H9 (cell line): Measurements from ENCODE around the gene UBXN11. TPM values are rescaled to one million over a fixed set of nuclear protein-coding genes. Genes with fewer than 3 reads are reported as not detected.

Experiments
- DNase-seq: peaks from one replicate; pipeline ENCODE4 v3.0.0-alpha.2; 2017
- H2AFZ ChIP-seq: one replicate; pipeline ENCODE4 v1.6.1; 2013; ENCODE audit warnings: mild to moderate bottlenecking, low read length, control low read depth, moderate library complexity
- H2AK5ac ChIP-seq: 2 replicates; pipeline ENCODE4 v1.6.1; 2013; ENCODE audit warnings: low read length, control low read depth, mixed read lengths; ENCODE audit not compliant: insufficient read length
- H2BK120ac ChIP-seq: one replicate; pipeline ENCODE4 v1.6.1; 2013; ENCODE audit warnings: low read depth, mild to moderate bottlenecking, low read length, control low read depth, inconsistent platforms; ENCODE audit not compliant: poor library complexity, severe bottlenecking
- H2BK12ac ChIP-seq: 2 replicates; pipeline ENCODE4 v1.6.1; 2013; ENCODE audit warnings: low read length, control low read depth, mixed read lengths, low read depth; ENCODE audit not compliant: insufficient read length
- H2BK15ac ChIP-seq: 2 replicates; pipeline ENCODE4 v1.6.1; 2013; ENCODE audit warnings: low read depth, low read length, control low read depth
- H2BK20ac ChIP-seq: one replicate; pipeline ENCODE4 v1.6.1; 2013; ENCODE audit warnings: low read depth, mild to moderate bottlenecking, low read length, control low read depth, inconsistent platforms; ENCODE audit not compliant: poor library complexity, severe bottlenecking
- H2BK5ac ChIP-seq: 2 replicates; pipeline ENCODE4 v1.6.1; 2013; ENCODE audit warnings: low read length, control low read depth, mixed read lengths; ENCODE audit not compliant: insufficient read length
- H3K14ac ChIP-seq: 2 replicates; pipeline ENCODE4 v1.6.1; 2013; ENCODE audit warnings: low read length, control low read depth; ENCODE audit not compliant: insufficient read depth
- H3K18ac ChIP-seq: 2 replicates; pipeline ENCODE4 v1.6.1; 2013; ENCODE audit warnings: low read depth, mild to moderate bottlenecking, mixed read lengths, low read length, control low read depth; ENCODE audit not compliant: insufficient read length
- H3K23ac ChIP-seq: 2 replicates; pipeline ENCODE4 v1.6.1; 2013; ENCODE audit warnings: low read length, control low read depth, mixed read lengths, low read depth; ENCODE audit not compliant: insufficient read length
- H3K23me2 ChIP-seq: 2 replicates; pipeline ENCODE4 v1.6.1; 2013; ENCODE audit warnings: low read depth, mild to moderate bottlenecking, mixed read lengths, low read length, control low read depth; ENCODE audit not compliant: insufficient read length, poor library complexity, severe bottlenecking
- H3K27ac ChIP-seq: 2 replicates; pipeline ENCODE4 v1.5.1; 2013; ENCODE audit warnings: low read length, control low read depth, mixed read lengths, low read depth; ENCODE audit not compliant: insufficient read length
- H3K27me3 ChIP-seq: 2 replicates; pipeline ENCODE4 v1.6.1; 2013; ENCODE audit warnings: low read length, control low read depth, inconsistent platforms; ENCODE audit not compliant: insufficient read depth
- H3K4ac ChIP-seq: 2 replicates; pipeline ENCODE4 v1.6.1; 2013; ENCODE audit warnings: low read depth, mild to moderate bottlenecking, control low read depth, inconsistent platforms, low read length, moderate library complexity
- H3K4me1 ChIP-seq: 2 replicates; pipeline ENCODE4 v1.6.1; 2013; ENCODE audit warnings: low read length, control low read depth, inconsistent platforms; ENCODE audit not compliant: insufficient read depth
- H3K4me2 ChIP-seq: 2 replicates; pipeline ENCODE4 v1.6.1; 2013; ENCODE audit warnings: low read length, control low read depth, mixed read lengths; ENCODE audit not compliant: insufficient read length, insufficient read depth
- H3K56ac ChIP-seq: 2 replicates; pipeline ENCODE4 v1.6.1; 2013; ENCODE audit warnings: low read depth, mild to moderate bottlenecking, mixed read lengths, low read length, control low read depth; ENCODE audit not compliant: insufficient read length
- H3K79me1 ChIP-seq: 2 replicates; pipeline ENCODE4 v1.6.1; 2013; ENCODE audit warnings: low read depth, mild to moderate bottlenecking, moderate library complexity, low read length, control low read depth, inconsistent platforms; ENCODE audit not compliant: insufficient read depth, poor library complexity, severe bottlenecking
- H3K79me2 ChIP-seq: 2 replicates; pipeline ENCODE4 v1.6.1; 2013; ENCODE audit warnings: low read length, control low read depth, inconsistent platforms; ENCODE audit not compliant: insufficient read depth
- H3K9ac ChIP-seq: 2 replicates; pipeline ENCODE4 v1.6.1; 2013; ENCODE audit warnings: low read length, control low read depth, mixed read lengths; ENCODE audit not compliant: insufficient read length; ENCODE audit errors: extremely low read depth
- H3K9me3 ChIP-seq: one replicate; pipeline ENCODE4 v1.6.1; 2013; ENCODE audit warnings: low read depth, low read length, inconsistent platforms; ENCODE audit not compliant: control insufficient read depth
- H3T11ph ChIP-seq: one replicate; pipeline ENCODE4 v1.6.1; 2013; ENCODE audit warnings: mild to moderate bottlenecking, low read length, control low read depth, inconsistent platforms
- H4K20me1 ChIP-seq: one replicate; pipeline ENCODE4 v1.6.1; 2013; ENCODE audit not compliant: control insufficient read depth, insufficient read length, insufficient read depth
- H4K5ac ChIP-seq: 2 replicates; pipeline ENCODE4 v1.6.1; 2013; ENCODE audit warnings: low read depth, mild to moderate bottlenecking, mixed read lengths, low read length, control low read depth; ENCODE audit not compliant: insufficient read length
- H4K8ac ChIP-seq: replicated peaks from 2 replicates; pipeline ENCODE4 v1.6.1; 2013; ENCODE audit warnings: low read length, control low read depth, mixed read lengths, low read depth; ENCODE audit not compliant: insufficient read length
- H4K91ac ChIP-seq: 2 replicates; pipeline ENCODE4 v1.6.1; 2013; ENCODE audit warnings: low read depth, mild to moderate bottlenecking, moderate library complexity, mixed read lengths, low read length, control low read depth; ENCODE audit not compliant: insufficient read length
- H3K27ac Mint-ChIP-seq, 3 experiments: 2 replicates in 2 of 3; 3 replicates in 1 of 3; pipeline ENCODE4 v1.8.0; 2020 to 2021; ENCODE audit warnings: mixed read lengths in 3 of 3, mild to moderate bottlenecking in 1 of 3, moderate library complexity in 1 of 3
- H3K27me3 Mint-ChIP-seq: 2 replicates; pipeline ENCODE4 v1.8.0; 2021; ENCODE audit warnings: low read depth, mild to moderate bottlenecking, moderate library complexity, mixed read lengths
- H3K36me3 Mint-ChIP-seq, 3 experiments: 2 replicates in 2 of 3; 3 replicates in 1 of 3; pipeline ENCODE4 v1.8.0; 2020 to 2021; ENCODE audit warnings: low read depth in 3 of 3, mixed read lengths in 3 of 3; ENCODE audit not compliant: insufficient read depth in 1 of 3
- H3K4me1 Mint-ChIP-seq, 2 experiments: 2 replicates each; pipeline ENCODE4 v1.8.0; 2020; ENCODE audit warnings: mixed read lengths in 2 of 2
- H3K4me3 Mint-ChIP-seq, 2 experiments: 2 replicates in 1 of 2; 3 replicates in 1 of 2; pipeline ENCODE4 v1.8.0; 2020 to 2021; ENCODE audit warnings: mild to moderate bottlenecking in 2 of 2, mixed read lengths in 2 of 2, moderate library complexity in 1 of 2
- H3K9me3 Mint-ChIP-seq, 2 experiments: 2 replicates in 1 of 2; 3 replicates in 1 of 2; pipeline ENCODE4 v1.8.0; 2020; ENCODE audit warnings: mild to moderate bottlenecking in 2 of 2, mixed read lengths in 2 of 2, moderate library complexity in 1 of 2
- WGBS: extraction: QIAGEN DNeasy Blood & Tissue Kit; methylation state at CpG from one replicate; pipeline ENCODE4 v1.1.7; 2013; ENCODE audit warnings: missing lambda C conversion rate, low lambda C conversion rate, mixed read lengths; ENCODE audit not compliant: insufficient read length; ENCODE audit errors: extremely low coverage; 5-methylcytosine and 5-hydroxymethylcytosine counted together
- total RNA-seq: library from RNA; stranded (reverse); gene quantifications from 2 replicates; pipeline ENCODE4 v1.2.1, GENCODE V29; 2021
- TF ChIP-seq, protein P1 (sequence below): fragments of 200-600 bp; sonication (generic); conservative IDR thresholded peaks from 3 replicates; pipeline ENCODE4 v1.8.0; 2021; ENCODE audit warnings: antibody characterized with exemption, mild to moderate bottlenecking

UBXN11 gene
- total RNA-seq, 1 experiment from 2014 or later = 13.7 TPM

DNA sequence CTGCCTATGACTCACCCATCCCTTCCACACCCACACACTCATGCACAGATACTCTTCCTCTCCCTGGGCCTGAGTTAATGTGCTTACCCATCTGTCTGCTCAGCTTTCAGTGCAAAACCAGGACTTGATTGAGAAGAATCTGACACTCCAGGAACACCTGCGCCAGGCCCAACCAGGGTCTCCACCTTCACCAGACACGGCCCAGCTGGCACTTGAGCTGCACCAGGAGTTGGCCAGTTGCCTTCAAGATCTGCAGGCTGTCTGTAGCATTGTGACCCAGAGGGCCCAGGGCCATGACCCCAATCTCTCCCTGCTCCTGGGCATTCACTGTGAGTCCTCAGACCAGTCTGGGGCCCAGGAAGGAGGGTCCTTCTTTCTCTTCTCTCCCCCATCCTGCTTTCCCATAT lies 30.0 kb downstream of the UBXN11 start:
- no peak overlapping the region for H3K9ac ChIP-seq

More for the DNA sequence above, 30.0 kb downstream of the UBXN11 start:
- peak; percentile 11 for DNase-seq
- H2BK20ac ChIP-seq = no peak overlapping the region
- no peak overlapping the region for H3K4me2 ChIP-seq
- H2BK15ac ChIP-seq = no peak overlapping the region
- H3T11ph ChIP-seq = no peak overlapping the region
- peaks cover 13% of the 10 kb centered on the region for H3K23me2 ChIP-seq
- no peaks in the 10 kb centered on the region for H4K20me1 ChIP-seq
- peaks cover 7% of the 10 kb centered on the region; the same call in 1 of the 2 replicates for H3K4me1 ChIP-seq
- H3K27ac ChIP-seq = no peak overlapping the region
- Mint-ChIP-seq H3K27ac (no peak overlapping the region; a peak in 1 of 7 replicates), H3K36me3 (peaks cover 57 to 71% (median 68%) of the 10 kb centered on the region in 3 experiments), H3K4me3 (no peak overlapping the region), H3K4me1 (peaks cover 37 to 40% of the 10 kb centered on the region in 2 experiments), H3K27me3 (no peaks in the 10 kb centered on the region; the same call in 1 of the 2 replicates), H3K9me3 (no peaks in the 10 kb centered on the region)
- no peak overlapping the region for H2BK120ac ChIP-seq
- no peak overlapping the region for H3K14ac ChIP-seq
- H4K5ac ChIP-seq = no peak overlapping the region
- no peak overlapping the region for H2AK5ac ChIP-seq
- no peak overlapping the region for H3K56ac ChIP-seq
- no peak overlapping the region for H2AFZ ChIP-seq
- H4K91ac ChIP-seq = no peak overlapping the region
- WGBS = no CpG with 5 or more reads among the region's 2 CpGs
- H3K79me1 ChIP-seq = no peaks in the 10 kb centered on the region
- H3K23ac ChIP-seq = no peak overlapping the region
- H3K4ac ChIP-seq = no peak overlapping the region
- no peak overlapping the region for H3K18ac ChIP-seq
- no peaks in the 10 kb centered on the region for H3K9me3 ChIP-seq
- no peaks in the 10 kb centered on the region for H3K79me2 ChIP-seq
- H3K27me3 ChIP-seq = no peaks in the 10 kb centered on the region
- H2BK5ac ChIP-seq = no peak overlapping the region
- TF ChIP-seq, protein P1, sequence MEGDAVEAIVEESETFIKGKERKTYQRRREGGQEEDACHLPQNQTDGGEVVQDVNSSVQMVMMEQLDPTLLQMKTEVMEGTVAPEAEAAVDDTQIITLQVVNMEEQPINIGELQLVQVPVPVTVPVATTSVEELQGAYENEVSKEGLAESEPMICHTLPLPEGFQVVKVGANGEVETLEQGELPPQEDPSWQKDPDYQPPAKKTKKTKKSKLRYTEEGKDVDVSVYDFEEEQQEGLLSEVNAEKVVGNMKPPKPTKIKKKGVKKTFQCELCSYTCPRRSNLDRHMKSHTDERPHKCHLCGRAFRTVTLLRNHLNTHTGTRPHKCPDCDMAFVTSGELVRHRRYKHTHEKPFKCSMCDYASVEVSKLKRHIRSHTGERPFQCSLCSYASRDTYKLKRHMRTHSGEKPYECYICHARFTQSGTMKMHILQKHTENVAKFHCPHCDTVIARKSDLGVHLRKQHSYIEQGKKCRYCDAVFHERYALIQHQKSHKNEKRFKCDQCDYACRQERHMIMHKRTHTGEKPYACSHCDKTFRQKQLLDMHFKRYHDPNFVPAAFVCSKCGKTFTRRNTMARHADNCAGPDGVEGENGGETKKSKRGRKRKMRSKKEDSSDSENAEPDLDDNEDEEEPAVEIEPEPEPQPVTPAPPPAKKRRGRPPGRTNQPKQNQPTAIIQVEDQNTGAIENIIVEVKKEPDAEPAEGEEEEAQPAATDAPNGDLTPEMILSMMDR = no peak
- no peak overlapping the region for H4K8ac ChIP-seq
- no peak overlapping the region for H2BK12ac ChIP-seq
